OCI-LY1 (cell line): ENCODE data around the gene ZPR1.
A peak's percentile ranks its signal among the peaks of the same experiment; 100 is the strongest.

ENCODE experiments used
- H2AFZ ChIP-seq: fragments of 200-600 bp; sonication (generic), shearing (Covaris generic); 2 replicates; pipeline ENCODE4 v1.6.0; 2014; ENCODE audit warnings: antibody characterized with exemption, mild to moderate bottlenecking, low read length
- H3F3A ChIP-seq: fragments of 200-600 bp; sonication (generic), shearing (Covaris generic); 2 replicates; pipeline ENCODE4 v1.6.0; 2014; ENCODE audit warnings: mild to moderate bottlenecking, antibody characterized with exemption, low read length, moderate library complexity; ENCODE audit not compliant: insufficient read depth
- H3K27ac ChIP-seq: fragments of 200-600 bp; sonication (generic); 2 replicates; pipeline ENCODE4 v1.5.1; 2014; ENCODE audit warnings: low read length, mixed run types, mild to moderate bottlenecking, low read depth; ENCODE audit not compliant: poor library complexity, severe bottlenecking
- H3K27me3 ChIP-seq: fragments of 200-600 bp; sonication (generic); 2 replicates; pipeline ENCODE4 v1.6.0; 2014; ENCODE audit warnings: antibody characterized with exemption, mild to moderate bottlenecking, low read length, moderate library complexity; ENCODE audit not compliant: insufficient read depth
- H3K36me3 ChIP-seq: fragments of 200-600 bp; sonication (generic); 2 replicates; pipeline ENCODE4 v1.6.1; 2014; ENCODE audit warnings: mild to moderate bottlenecking, antibody characterized with exemption, low read length, moderate library complexity, mixed read lengths; ENCODE audit not compliant: insufficient read depth
- H3K4me1 ChIP-seq: fragments of 200-600 bp; sonication (generic); 2 replicates; pipeline ENCODE4 v1.5.1; 2014; ENCODE audit warnings: mild to moderate bottlenecking, low read length, moderate library complexity; ENCODE audit not compliant: insufficient read depth, severe bottlenecking
- H3K4me2 ChIP-seq: fragments of 200-600 bp; sonication (generic), shearing (Covaris generic); 2 replicates; pipeline ENCODE4 v1.6.1; 2014; ENCODE audit warnings: low read length
- H3K4me3 ChIP-seq: fragments of 200-600 bp; sonication (generic); 2 replicates; pipeline ENCODE4 v1.5.1; 2014; ENCODE audit warnings: low read length, low read depth, mild to moderate bottlenecking, mixed read lengths; ENCODE audit not compliant: poor library complexity, severe bottlenecking
- H3K79me2 ChIP-seq: fragments of 200-600 bp; shearing (Covaris generic); 2 replicates; pipeline ENCODE4 v1.6.1; 2016; ENCODE audit warnings: mixed run types, low read length, mixed read lengths; ENCODE audit not compliant: insufficient read depth
- H3K9ac ChIP-seq: fragments of 200-600 bp; sonication (generic), shearing (Covaris generic); 2 replicates; pipeline ENCODE4 v1.6.1; 2014; ENCODE audit warnings: mild to moderate bottlenecking, low read length, mixed read lengths
- H3K9me2 ChIP-seq: fragments of 200-600 bp; sonication (generic), shearing (Covaris generic); 2 replicates; pipeline ENCODE4 v1.6.1; 2014; ENCODE audit warnings: low read depth, mild to moderate bottlenecking, low read length, mixed read lengths
- H3K9me3 ChIP-seq: fragments of 200-600 bp; shearing (Covaris generic); 2 replicates; pipeline ENCODE4 v1.6.1; 2014; ENCODE audit warnings: low read length, mixed read lengths
- H4K20me1 ChIP-seq: fragments of 200-600 bp; sonication (generic), shearing (Covaris generic); 2 replicates; pipeline ENCODE4 v1.6.0; 2016; ENCODE audit warnings: mild to moderate bottlenecking, low read length; ENCODE audit not compliant: insufficient read depth
- CTCF ChIP-seq: fragments of 200-600 bp; sonication (generic), shearing (Covaris generic); IDR thresholded peaks from 2 replicates; pipeline ENCODE4 v1.5.1; 2017; ENCODE audit warnings: mild to moderate bottlenecking, antibody characterized with exemption, low read length, moderate library complexity, mixed read lengths
- EZH2 ChIP-seq: fragments of 200-600 bp; sonication (generic), shearing (Covaris generic); IDR thresholded peaks from 2 replicates; pipeline ENCODE4 v1.8.0; 2017; ENCODE audit warnings: borderline replicate concordance, mixed run types, mild to moderate bottlenecking, antibody characterized with exemption, low read length, moderate library complexity, mixed read lengths

ZPR1 gene

DNA sequence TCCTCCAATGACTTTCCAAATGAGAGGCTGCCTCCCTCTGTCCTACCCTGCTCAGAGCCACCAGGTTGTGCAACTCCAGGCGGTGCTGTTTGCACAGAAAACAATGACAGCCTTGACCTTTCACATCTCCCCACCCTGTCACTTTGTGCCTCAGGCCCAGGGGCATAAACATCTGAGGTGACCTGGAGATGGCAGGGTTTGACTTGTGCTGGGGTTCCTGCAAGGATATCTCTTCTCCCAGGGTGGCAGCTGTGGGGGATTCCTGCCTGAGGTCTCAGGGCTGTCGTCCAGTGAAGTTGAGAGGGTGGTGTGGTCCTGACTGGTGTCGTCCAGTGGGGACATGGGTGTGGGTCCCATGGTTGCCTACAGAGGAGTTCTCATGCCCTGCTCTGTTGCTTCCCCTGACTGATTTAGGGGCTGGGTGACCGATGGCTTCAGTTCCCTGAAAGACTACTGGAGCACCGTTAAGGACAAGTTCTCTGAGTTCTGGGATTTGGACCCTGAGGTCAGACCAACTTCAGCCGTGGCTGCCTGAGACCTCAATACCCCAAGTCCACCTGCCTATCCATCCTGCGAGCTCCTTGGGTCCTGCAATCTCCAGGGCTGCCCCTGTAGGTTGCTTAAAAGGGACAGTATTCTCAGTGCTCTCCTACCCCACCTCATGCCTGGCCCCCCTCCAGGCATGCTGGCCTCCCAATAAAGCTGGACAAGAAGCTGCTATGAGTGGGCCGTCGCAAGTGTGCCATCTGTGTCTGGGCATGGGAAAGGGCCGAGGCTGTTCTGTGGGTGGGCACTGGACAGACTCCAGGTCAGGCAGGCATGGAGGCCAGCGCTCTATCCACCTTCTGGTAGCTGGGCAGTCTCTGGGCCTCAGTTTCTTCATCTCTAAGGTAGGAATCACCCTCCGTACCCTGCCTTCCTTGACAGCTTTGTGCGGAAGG is 44.8 kb upstream of the ZPR1 start:
- Histone ChIP-seq H3K36me3 (no peaks in the 10 kb centered on the region), H3K27me3 (no peaks in the 10 kb centered on the region), H3K9me3 (no peaks in the 10 kb centered on the region), H2AFZ (no peak overlapping the region), H3F3A (no peaks in the 10 kb centered on the region), H3K9me2 (no peaks in the 10 kb centered on the region), H3K9ac (no peak overlapping the region), H3K4me1 (peaks cover 8% of the 10 kb centered on the region), H3K4me2 (no peak overlapping the region), H3K27ac (no peak overlapping the region), H4K20me1 (no peaks in the 10 kb centered on the region), H3K4me3 (no peak overlapping the region), H3K79me2 (no peaks in the 10 kb centered on the region)
- TF ChIP-seq EZH2 (no peak), CTCF (peak; percentile 31; the same call in 1 of the 2 replicates)

DNA sequence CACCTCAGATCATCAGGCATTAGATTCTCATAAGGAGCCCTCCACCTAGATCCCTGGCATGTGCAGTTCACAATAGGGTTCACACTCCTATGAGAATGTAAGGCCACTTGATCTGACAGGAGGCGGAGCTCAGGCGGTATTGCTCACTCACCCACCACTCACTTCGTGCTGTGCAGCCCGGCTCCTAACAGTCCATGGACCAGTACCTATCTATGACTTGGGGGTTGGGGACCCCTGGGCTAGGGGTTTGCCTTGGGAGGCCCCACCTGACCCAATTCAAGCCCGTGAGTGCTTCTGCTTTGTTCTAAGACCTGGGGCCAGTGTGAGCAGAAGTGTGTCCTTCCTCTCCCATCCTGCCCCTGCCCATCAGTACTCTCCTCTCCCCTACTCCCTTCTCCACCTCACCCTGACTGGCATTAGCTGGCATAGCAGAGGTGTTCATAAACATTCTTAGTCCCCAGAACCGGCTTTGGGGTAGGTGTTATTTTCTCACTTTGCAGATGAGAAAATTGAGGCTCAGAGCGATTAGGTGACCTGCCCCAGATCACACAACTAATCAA is 44.0 kb upstream of the ZPR1 start:
- Histone ChIP-seq H3K27me3 (no peaks in the 10 kb centered on the region), H3F3A (no peaks in the 10 kb centered on the region), H3K4me3 (no peak overlapping the region), H3K9me3 (no peaks in the 10 kb centered on the region), H3K4me1 (peaks cover 8% of the 10 kb centered on the region), H3K9ac (no peak overlapping the region), H2AFZ (no peak overlapping the region), H4K20me1 (no peaks in the 10 kb centered on the region), H3K9me2 (no peaks in the 10 kb centered on the region), H3K4me2 (no peak overlapping the region), H3K27ac (no peak overlapping the region), H3K36me3 (no peaks in the 10 kb centered on the region), H3K79me2 (no peaks in the 10 kb centered on the region)
- TF ChIP-seq EZH2: no peak
- TF ChIP-seq CTCF: no peak

DNA sequence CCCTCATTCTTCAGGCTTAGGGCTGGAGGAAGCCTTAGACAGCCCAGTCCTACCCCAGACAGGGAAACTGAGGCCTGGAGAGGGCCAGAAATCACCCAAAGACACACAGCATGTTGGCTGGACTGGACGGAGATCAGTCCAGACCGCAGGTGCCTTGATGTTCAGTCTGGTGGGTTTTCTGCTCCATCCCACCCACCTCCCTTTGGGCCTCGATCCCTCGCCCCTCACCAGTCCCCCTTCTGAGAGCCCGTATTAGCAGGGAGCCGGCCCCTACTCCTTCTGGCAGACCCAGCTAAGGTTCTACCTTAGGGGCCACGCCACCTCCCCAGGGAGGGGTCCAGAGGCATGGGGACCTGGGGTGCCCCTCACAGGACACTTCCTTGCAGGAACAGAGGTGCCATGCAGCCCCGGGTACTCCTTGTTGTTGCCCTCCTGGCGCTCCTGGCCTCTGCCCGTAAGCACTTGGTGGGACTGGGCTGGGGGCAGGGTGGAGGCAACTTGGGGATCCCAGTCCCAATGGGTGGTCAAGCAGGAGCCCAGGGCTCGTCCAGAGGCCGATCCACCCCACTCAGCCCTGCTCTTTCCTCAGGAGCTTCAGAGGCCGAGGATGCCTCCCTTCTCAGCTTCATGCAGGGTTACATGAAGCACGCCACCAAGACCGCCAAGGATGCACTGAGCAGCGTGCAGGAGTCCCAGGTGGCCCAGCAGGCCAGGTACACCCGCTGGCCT is 42.5 kb upstream of the ZPR1 start:
- no peak overlapping the region for H3K4me3 ChIP-seq
- H3K27me3 ChIP-seq: no peaks in the 10 kb centered on the region
- no peak overlapping the region for H3K9ac ChIP-seq
- H3K4me2 ChIP-seq: no peak overlapping the region
- no peaks in the 10 kb centered on the region for H4K20me1 ChIP-seq
- H3K9me3 ChIP-seq: no peaks in the 10 kb centered on the region
- no peaks in the 10 kb centered on the region for H3K36me3 ChIP-seq
- H2AFZ ChIP-seq: no peak overlapping the region
- no peaks in the 10 kb centered on the region for H3K79me2 ChIP-seq
- H3F3A ChIP-seq: no peaks in the 10 kb centered on the region
- no peak overlapping the region for H3K27ac ChIP-seq
- TF ChIP-seq EZH2 (no peak), CTCF (no peak)
- no peaks in the 10 kb centered on the region for H3K9me2 ChIP-seq
- peaks cover 3% of the 10 kb centered on the region for H3K4me1 ChIP-seq
